ENCODE results near the gene ZNF780A.
"Not testable (repeated sequence)": the region's sequence is repeated elsewhere in the genome, so short reads cannot be mapped to it uniquely, and the experiment has no call there.

The ZNF780A gene

DNA sequence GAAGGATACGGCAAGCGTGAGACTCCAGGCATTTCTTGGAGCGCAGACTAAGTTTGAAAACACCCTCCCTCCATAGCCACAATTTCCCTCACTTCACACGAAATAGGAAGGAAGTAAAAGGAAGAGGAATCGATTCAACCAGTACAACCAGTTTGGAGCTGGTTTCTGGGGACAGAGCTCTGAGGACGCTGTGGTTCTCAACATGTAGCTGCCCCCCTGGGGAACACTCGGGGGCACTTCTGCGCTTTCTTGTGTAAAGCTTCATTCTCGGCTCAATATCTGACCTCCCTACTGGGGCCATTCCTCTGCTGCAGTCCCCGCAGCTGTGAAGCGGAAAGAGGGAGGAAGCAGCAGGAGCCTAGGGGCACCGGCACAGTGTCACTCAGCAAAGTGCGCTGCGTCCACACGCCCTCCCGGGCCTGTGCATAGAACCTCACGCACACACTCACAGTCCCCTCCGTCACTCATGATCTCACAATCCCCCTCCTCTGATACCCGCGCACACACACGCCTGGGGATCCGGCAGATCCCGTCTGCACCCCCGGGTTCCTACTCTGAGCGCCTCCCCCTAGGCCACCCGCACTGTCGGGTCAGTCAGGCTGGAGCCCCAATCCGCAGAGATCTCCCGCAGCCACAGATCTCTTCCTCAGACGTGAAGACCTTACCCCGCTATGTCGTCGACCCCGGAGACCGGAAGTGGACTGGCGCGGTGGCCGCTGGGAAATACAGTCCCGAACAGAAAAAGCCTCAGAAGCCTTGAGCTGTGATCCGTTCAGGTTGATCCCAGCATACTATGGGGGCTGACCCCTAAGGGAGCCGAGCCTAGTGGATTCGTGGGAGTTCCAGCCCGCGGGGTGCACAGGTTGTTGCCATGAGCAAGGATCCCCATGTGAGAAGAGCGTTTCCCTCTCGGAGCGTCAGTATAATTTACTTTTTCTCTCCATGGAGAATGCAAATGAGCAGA lies at the start of gene ZNF780A:
Gene ZNF780A, minus strand, starts transcription at position 703 of the 964 bp plus-strand sequence. CDS start 6,190 bp downstream, outside the sequence.
- in situ Hi-C loops (cut with HindIII; ENCODE audit: low sequenced_read_pairs), result loop anchor here (5.0 kb wide), 3 partner anchors 33 to 88 kb away; partner anchors contain the start of gene ZNF780B

DNA sequence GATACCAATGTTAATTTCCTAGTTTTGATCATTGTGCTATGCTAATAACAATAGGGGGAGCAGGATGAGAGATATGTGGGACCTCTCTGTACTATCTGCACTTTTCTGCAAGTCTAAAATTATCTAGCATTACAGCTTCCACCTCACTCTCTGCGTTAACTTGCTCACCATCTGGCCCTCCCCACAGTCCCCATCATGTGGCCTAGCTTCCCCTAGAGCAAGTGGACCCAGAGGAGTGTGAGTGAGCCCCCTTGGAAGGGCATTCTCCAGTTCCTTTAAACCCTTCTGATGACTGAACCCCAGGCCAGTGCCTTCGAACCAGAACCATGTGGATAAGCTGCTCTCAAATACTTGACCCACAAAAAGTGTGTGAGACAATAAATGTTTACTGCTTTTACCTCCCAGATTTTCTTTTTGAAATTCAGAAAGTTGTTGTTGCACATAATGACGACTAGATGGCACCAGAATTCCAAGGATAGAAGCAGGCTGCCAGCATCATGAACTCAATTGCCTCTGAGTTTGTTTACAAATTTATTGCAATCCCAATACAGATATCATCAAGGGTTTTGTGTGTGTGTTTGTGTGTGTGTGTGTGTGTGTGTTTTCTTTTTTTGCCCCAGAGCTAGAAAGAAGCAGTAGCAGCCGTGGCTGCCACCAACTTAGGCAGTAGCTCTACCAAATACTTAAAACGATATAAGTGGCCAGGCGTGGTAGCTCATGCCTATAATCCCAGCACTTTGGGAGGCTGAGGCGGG lies 49.0 kb upstream of the ZNF780A start:
- in situ Hi-C loops (cut with HindIII; ENCODE audit: low sequenced_read_pairs), result loop anchor here (5.0 kb wide), 2 partner anchors 47 to 53 kb away; partner anchors contain the start of genes MAP3K10 and ZNF780A

DNA sequence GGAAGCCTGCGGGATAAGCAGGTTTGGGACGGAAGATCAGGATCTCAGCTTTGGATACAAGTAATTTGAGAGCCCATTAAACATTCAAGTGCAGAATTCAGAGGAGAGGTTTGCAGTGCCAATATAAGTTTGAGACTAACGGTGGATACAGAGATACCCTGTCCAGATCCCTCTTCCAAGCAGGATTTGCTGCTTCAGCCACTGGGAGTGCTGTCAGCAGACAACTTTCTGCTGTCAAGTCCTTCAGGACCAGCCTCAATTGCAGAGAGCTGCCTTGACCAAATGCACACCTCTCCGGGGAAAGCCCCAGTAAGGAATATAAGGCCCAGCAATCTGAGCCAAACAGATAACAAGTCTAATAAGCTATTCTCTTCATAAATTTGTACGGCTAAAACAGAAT lies 46.1 kb upstream of the ZNF780A start:
- in situ Hi-C loops (cut with HindIII; ENCODE audit: low sequenced_read_pairs), result loop anchor here (5.0 kb wide), 2 partner anchors 45 to 55 kb away; partner anchors contain the start of genes MAP3K10 and ZNF780A

DNA sequence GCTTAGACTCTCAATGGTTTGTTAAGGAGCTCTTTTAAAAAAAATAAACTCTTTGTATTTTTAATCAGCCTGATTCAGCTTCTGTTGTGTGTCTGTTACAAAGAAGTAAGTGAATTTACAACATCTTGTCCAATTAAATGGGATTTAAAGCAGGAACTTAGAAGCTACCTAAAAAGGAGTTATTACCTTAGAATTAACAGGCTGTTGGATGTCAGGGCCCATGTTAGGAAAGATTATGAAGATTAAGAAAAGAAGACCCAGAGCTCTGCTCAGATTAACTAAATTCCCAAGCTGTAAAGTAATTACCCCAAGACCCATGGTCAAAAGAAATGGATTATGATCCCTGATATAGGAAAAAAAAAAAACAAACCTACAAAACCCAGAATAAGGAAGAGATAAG lies 44.1 kb upstream of the ZNF780A start:
- in situ Hi-C loops (cut with HindIII; ENCODE audit: low sequenced_read_pairs), result loop anchor here (5.0 kb wide), 2 partner anchors 43 to 57 kb away; partner anchors contain the start of genes MAP3K10 and ZNF780A

DNA sequence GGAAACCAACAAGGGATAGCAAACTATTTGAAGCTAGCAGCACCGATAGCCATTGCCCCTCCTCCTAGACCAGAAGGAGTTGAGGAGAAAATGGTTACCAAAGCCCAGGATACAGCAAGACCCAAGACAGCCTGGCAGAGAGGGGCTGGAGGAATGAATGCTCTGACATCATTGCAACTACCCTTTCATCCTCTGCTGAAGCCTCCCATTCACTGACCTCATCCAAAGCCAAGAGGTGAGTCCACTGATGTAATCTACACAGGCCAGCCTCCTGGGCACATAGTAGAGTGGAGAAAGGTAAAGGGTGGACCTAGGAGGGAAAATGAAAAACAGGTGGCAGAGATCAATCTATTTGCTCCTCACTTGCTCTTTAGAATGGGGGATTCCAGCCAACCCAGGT lies 42.7 kb upstream of the ZNF780A start:
- in situ Hi-C loops (cut with HindIII; ENCODE audit: low sequenced_read_pairs), result no loop called here

DNA sequence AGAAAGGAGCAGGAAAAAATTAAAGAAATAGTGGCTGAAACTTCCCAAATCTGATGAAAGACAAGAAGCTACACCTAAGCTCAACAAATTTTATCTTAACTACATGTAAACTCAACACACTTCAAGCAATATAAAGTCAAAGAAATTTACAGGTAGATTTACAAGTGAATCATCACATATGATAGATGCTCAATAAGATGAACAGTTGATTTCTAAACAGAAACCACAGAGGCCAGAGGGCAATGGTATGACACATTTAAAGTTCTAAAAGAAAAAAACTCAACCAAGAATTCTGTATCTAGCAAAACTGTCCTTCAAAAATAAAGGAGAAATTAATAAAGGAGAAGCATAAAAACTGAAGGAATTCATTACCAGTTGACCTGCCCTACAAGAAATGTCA lies 39.3 kb upstream of the ZNF780A start:
- in situ Hi-C loops (cut with HindIII; ENCODE audit: low sequenced_read_pairs), result no loop called here

DNA sequence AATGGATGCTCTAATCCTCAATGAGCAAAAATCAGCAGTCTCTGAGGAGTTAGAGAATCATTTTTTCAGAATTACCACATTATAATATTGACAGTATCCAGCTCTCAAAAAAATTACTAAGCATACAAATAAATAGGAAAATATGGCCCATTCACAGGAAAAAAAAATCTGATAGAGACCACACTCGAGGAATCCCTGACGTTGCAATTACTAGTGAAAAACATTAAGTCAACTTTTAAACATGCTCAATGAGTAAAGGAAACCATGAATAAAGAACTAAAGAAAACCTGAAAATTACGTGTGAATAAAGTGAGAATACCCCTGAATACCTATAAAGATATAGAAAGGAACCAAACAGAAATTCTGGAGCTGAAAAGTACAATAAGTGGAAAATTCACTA lies 38.7 kb upstream of the ZNF780A start:
- in situ Hi-C loops (cut with HindIII; ENCODE audit: low sequenced_read_pairs), result no loop called here

DNA sequence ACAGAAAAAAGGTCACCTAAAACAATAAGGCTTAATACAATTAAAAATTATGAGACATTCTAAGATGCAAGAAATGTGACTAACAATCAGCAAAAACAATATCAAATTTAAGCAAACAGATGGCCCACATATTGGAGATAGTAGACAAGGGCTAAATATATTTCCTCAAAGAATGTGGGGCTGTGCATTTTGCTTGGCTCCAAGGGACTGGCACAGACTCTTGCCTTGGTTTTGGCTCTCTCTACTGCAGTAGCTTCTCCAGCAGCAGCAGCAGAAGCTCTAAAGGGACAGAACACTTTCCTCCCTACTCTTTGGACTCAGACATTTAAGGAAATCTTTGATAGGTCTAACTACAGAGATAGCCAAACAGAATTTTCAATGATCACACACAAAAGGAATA lies 38.2 kb upstream of the ZNF780A start:
- in situ Hi-C loops (cut with HindIII; ENCODE audit: low sequenced_read_pairs), result no loop called here

DNA sequence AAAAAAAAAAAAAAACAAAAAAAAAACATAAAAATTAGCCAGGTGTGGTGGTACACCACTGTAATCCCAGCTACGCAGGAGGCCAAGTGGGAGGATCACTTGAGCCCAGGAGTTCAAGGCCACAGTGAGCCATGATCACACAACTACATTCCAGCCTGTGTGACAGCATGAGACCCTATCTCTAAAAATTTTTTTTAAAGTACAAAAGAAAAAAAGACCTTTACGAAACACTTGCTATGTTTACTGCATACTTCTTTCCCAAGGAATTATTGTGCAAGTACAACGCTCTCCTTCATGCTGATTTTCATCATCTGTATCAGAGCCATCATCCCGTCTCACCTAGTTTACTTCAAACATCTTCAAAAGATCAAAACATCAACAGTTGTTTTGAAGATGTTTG lies 28.6 kb upstream of the ZNF780A start:
- in situ Hi-C loops (cut with HindIII; ENCODE audit: low sequenced_read_pairs), result no loop called here

DNA sequence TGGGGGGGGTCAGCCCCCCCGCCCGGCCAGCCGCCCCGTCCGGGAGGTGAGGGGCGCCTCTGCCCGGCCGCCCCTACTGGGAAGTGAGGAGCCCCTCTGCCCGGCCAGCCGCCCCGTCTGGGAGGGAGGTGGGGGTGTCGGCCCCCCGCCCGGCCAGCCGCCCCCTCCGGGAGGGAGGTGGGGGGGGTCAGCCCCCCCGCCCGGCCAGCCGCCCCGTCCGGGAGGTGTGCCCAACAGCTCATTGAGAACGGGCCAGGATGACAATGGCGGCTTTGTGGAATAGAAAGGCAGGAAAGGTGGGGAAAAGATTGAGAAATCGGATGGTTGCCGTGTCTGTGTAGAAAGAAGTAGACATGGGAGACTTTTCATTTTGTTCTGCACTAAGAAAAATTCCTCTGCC lies 27.9 kb upstream of the ZNF780A start:
- in situ Hi-C loops (cut with HindIII; ENCODE audit: low sequenced_read_pairs), result not testable (repeated sequence)

DNA sequence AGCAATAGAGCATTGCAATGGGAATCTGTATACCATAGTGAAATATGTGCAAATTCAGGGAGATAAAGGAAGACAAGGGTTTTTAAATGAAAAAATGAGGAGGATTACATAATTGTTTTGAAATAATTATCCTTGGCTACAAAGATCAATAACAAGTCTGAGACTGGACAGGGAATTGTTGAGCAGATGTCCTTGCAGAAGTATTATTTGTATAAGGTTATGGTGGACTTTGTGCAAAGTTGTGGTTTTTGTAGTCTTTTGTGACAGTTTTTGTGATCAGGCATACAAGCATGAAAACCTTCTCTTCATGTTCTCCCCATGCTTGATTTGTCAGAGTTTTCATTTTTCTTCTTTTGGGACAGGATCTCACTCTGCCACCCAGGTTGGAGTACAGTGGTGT lies 25.3 kb upstream of the ZNF780A start:
- in situ Hi-C loops (cut with HindIII; ENCODE audit: low sequenced_read_pairs), result no loop called here

DNA sequence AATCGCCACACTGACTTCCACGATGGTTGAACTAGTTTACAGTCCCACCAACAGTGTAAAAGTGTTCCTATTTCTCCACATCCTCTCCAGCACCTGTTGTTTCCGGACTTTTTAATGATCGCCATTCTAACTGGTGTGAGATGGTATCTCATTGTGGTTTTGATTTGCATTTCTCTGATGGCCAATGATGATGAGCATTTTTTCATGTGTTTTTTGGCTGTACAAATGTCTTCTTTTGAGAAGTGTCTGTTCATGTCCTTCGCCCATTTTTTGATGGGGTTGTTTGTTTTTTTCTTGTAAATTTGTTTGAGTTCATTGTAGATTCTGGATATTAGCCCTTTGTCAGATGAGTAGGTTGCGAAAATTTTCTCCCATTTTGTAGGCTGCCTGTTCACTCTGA lies 23.4 kb upstream of the ZNF780A start:
- in situ Hi-C loops (cut with HindIII; ENCODE audit: low sequenced_read_pairs), result not testable (repeated sequence)

DNA sequence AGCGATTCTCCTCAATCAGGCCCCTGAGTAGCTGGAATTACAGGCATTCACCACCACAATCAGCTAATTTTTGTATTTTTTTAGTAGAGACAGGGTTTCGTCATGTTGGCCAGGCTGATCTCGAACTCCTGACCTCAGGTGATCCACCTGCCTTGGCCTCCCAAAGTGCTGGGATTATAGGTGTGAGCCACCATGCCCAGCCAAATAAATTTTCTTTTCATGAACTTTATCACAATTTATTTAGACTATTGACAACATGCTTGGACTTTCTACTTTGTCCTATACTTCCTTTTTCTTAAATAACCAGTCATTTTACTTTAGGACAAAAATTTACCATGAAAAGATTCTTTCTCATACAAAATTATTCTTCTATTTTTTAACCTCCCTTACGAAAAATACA lies 21.5 kb upstream of the ZNF780A start:
- in situ Hi-C loops (cut with HindIII; ENCODE audit: low sequenced_read_pairs), result not testable (repeated sequence)

DNA sequence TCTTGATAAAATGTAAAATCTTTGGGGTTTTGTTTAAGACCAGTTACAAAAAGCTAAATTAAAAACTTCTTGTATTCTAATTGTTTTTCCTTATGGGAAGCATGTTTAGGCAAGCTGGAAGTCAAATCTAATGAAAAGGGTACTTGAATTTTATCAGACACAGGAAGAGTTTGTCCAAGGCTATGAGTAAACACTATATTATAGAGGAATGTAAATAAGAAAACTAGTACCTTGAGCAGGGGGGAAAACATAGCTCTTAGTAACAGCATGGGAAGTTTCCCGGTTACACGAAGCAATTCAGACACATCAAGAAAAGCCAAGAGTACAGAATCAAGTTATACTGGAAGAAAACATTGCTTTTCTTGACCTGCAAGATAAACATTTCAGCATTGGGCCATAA lies 19.8 kb upstream of the ZNF780A start:
- in situ Hi-C loops (cut with HindIII; ENCODE audit: low sequenced_read_pairs), result no loop called here

DNA sequence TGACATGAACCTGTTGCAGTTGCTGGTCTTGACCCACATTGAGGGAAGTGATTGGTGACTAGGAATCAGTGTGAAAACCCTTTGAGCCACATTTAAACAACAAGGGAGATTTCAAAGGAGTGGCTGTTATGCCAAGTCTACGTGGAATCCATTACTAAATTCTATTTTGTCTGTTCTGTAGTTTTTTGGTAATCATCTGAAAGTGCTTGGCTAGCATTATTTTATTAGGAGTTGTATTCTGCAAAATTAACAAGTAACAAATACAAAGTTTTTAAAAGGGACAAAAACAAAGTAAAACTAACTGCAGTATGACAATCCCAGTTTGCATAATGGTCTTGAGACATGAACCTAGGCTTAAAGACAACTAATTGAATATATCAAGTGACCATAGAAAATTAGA lies 14.0 kb upstream of the ZNF780A start:
- in situ Hi-C loops (cut with HindIII; ENCODE audit: low sequenced_read_pairs), result no loop called here

DNA sequence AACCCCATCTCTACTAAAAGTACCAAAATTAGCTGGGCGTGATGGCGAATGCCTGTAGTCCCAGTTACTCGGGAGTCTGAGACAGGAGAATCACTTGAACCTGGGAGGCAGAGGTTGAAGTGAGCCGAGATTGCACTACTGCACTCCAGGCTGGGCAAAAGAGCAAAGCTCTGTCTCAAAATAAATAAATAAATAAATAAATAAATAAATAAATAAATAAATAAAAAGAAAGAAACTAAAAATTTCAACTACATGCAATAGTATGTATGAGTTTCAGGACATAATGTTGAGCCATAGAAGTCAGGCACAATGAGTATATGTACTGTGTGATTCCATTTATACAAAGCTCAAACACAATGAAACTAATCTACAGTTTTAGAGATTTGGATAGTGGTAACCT lies 12.9 kb upstream of the ZNF780A start:
- in situ Hi-C loops (cut with HindIII; ENCODE audit: low sequenced_read_pairs), result no loop called here

DNA sequence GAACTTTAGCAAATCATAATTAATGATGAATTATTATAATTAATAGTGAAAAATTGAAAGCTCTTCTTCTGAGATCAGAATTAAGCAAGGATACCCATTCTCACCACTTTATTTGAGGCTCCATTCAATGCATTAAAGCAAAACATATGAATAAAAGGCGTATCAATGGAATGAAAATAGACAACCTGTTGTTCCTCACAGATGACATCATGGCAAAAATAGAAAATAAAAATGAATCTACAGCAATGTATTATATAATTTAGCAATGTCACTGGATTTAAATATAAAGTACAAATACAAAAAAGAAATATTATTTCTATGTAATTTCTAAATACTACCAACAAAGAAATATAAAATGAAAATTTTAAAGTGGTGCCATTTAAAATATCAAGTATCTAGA lies 11.1 kb upstream of the ZNF780A start:
- in situ Hi-C loops (cut with HindIII; ENCODE audit: low sequenced_read_pairs), result no loop called here

DNA sequence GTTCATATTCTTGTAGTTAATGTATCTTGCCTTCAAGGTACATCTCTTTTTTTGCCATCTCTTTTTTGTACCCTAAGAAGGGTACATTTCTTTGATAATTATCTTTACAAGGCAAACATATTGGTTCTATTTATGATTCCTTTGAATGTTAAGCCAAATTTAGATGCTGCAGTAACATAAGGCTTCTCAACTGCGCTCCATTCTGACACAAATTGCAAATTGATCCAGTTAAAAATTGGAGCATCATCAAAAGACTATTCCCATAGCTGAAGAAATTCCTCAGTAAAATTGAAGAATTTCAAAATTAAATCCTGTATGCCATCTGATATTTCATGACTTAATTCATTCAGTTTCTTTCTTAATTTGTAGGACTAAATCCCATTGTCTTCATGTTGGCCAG lies 2.7 kb upstream of the ZNF780A start:
- in situ Hi-C loops (cut with HindIII; ENCODE audit: low sequenced_read_pairs), result loop anchor here (5.0 kb wide), 3 partner anchors 36 to 91 kb away; partner anchors contain the start of gene ZNF780B

DNA sequence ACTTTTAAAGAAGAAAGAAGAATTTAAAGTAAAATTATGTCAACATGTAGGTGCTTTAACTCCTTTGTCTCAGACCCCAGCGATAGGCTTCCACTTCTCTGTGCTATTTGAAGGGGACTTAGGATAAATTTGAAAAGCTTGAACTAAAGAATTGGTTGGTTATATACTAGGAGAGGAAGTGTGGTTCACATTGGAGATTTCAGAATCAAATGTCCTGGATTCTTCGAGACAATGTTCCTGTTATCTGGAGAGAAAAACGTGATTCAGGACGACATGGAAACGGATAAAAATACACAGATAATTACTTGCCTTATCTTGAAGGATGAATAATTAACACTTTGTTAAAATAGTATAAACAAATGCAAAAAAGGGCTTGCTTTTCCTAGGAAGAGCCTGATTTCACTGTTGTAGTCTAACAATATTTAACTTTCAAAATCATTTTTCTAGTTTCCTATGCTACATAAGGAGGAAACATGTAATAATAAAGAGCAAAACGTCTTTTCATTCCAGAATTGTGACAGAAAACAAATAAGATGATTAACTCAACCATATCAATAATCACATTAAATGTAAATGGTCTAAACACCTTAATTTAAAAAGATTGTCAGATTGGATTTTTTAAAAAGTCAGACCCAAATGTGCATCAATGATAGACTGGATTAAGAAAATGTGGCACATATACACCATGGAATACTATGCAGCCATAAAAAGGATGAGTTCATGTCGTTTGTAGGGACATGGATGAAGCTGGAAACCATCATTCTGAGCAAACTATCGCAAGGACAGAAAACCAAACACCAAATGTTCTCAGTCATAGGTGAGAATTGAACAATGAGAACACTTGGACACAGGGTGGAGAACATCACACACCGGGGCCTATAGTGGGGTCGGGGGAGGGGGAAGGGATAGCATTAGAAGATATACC lies 724 bp upstream of the ZNF780A start:
- in situ Hi-C loops (cut with HindIII; ENCODE audit: low sequenced_read_pairs), result loop anchor here (5.0 kb wide), 3 partner anchors 34 to 89 kb away; partner anchors contain the start of gene ZNF780B

DNA sequence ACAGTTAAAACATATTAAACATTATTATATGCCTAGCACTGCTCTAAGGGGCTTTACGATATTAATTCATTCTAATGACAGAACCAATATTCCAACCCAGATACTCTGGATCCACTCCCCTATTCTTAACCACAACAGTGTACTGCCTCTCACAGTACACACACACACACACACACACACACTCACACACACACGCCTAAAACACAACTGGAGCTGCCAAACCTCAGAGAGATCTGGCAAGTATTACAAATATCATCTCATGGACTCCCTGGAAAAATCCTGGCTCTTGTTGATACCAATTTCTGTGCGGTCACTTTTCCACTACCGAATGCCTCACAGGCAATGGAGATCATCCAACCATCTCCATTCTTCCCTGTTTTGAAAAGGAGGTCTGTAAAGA lies 1.3 kb downstream of the ZNF780A start:
- in situ Hi-C loops (cut with HindIII; ENCODE audit: low sequenced_read_pairs), result no loop called here
